ENCODE results near the gene ADH5.
"Not testable (repeated sequence)": the region's sequence is repeated elsewhere in the genome, so short reads cannot be mapped to it uniquely, and the experiment has no call there.

ADH5 gene

GRCh38 chr4:99082192-99082591 lies 6.4 kb downstream of the ADH5 start:
- DNase-seq, result no peak

- DNase-seq, result not testable (repeated sequence)
These were observed 7.7 kb downstream of the ADH5 start for GRCh38 chr4:99080869-99081268.

DNA sequence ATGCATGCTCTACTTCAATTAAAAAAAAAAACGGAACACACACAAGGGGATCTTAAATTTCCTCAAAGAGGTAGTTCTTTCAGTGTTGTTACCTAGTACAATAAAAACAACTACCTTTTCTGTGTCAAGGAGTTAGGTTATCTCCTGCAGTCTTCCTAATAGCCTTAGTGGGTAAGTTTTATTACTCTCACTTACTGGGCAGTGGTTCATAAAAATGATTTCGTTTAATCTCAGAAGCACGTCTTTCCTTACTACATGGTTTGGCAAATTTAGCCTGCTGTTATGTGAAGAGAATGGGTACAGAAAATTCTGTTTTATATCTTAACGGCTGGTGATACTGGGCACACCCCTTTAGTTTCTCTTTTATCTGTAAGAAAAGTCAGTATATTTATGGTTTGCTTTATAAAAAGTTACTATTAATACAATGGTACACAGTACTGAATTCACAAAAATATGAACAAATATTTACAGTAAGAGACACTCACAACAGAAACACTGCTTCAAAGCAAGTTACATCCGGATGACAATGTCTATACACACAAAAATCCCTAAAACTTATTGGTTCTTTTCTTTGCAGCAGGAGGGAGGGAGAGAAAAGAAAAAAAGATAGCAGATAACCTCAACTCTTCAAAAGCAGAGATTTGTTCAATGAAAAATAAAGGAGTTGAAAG lies 8.8 kb downstream of the ADH5 start:
- DNase-seq, result no peak

- no peak for DNase-seq
These were observed 9.5 kb downstream of the ADH5 start for GRCh38 chr4:99078931-99079624.

DNA sequence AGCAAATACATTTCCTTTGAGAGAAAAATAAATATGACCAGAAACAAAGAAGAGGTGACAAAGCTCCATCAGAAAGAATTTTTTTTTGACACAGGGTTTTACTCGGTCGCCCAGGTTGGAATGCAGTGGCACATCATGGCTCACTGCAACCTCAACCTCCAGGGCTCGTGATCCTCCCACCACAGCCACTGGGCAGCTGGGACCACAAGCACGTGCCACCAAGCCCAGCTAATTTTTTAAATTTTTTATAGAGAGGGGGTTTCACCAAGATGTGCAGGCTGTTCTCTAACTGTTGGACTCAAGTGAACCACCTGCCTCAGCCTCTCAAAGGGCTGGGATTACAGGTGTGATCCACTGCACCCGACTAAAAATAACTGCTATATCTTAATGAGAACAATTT lies 10.3 kb downstream of the ADH5 start:
- no peak for DNase-seq

DNA sequence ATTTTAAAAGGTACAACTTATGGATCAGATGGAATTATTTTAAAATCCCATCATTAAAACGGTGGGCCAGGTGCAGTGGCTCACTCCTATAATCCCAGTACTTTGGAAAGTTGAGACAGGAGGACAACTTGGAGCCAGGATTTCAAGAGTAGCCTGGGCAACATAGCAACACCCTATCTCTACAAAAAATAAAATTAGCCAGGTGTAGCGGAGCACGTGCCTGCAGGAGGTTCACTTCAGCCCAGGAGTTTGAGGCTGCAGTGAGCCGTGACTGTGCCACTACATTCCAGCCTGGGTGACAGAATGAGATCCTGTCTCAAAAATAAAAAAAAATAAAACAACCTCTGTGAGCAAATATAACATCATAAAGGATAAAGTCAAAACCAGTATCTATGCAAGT lies 11.4 kb downstream of the ADH5 start:
- no peak for DNase-seq

DNA sequence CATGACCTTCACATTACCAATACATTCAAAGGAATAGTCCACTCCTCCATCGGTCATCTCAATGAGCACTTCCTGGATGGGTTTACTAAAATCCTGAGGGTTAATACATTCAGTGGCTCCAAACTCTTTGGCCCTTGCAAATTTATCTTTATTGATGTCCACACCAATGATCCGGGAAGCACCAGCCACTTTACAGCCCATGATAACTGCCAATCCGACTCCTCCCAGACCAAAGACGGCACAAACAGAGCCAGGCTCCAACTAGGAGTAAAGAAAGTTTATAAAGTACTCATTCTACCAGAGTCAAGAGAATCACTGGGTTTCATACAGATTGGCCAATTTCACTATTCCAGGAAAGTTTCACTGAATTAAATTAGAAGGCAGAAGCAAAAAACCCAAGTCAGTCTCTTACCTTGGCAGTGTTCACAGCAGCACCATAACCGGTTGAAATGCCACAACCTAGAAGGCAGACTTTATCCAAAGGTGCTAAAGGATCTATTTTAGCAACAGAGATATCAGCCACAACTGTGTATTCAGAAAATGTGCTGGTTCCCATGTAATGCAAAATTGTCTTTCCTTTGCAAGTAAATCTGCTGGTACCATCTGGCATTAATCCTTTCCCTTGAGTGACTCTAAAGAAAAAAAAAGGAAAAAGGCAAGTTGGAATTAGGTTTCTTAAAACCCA lies 12.2 kb downstream of the ADH5 start:
- no peak for DNase-seq

DNA sequence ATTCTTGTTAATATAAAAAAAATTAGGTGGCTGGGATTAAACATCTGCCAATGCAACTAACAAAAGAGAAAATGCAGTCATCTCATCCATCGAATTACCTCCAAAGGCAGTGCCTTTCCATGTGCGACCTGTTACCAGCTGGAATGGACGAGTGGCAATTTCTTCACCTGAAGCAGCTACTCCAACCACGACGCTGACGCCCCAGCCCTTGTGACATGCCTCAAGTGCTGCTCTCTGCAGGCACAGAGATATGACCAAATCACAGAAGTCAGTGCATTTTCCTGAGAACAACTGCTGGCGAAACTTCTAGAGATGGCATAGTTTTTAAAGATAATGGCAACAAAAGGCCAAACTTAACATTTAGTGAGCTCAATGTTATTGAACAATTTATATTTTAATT lies 13.8 kb downstream of the ADH5 start:
- DNase-seq, result no peak

DNA sequence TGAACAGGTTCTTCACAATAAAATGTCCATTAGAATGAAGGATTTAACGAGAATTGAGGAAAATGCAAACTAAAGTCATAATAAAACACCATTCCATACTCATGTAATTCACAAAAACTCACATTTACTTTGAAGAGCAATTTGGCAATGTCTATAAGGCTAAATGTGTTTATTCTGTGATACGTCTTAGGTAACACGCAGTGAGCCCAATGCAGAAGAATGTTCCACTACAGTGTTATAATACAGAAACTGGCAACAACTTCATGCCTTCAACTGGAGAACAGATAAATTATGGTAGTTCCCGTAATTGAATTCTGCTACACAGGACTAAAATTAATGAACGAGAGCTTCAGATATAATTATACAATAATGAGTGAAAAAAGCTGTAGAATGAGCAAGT lies 17.4 kb downstream of the ADH5 start:
- no peak for DNase-seq

GRCh38 chr4:99067617-99068016 lies 21.0 kb downstream of the ADH5 start:
- no peak for DNase-seq

- not testable (repeated sequence) for DNase-seq
These were observed 23.1 kb downstream of the ADH5 start for GRCh38 chr4:99065521-99065920.

- peak; percentile 61 for DNase-seq
These were observed 26.5 kb downstream of the ADH5 start for GRCh38 chr4:99062120-99062519.

DNA sequence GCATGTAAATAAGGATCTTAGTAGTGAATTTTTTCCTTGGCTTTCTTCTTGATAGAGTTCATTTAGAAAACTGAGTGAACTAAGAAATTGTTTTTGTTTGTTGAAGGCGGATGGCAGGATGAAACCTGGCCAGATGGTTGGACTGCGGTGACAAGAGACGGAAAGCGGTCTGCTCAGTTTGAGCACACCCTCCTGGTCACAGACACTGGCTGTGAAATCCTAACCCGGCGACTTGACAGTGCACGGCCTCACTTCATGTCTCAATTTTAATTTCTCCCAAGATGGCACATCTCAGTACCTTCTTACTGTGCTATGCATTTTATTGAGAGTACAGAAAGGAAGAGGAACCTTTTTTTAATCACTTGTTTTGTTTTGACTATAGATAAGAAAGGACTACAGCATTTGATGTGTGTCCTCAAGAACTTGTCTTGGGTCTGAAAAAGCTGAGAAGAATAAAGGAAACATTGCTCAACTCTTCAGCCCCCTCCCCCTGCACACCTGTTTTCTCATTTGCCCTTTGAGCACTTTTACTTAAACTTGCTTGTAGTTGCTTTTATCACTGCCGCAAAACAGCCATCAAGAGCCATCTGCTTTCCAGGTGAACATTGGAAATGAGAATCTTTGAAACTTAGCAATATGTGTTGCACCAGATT lies 27.4 kb downstream of the ADH5 start:
- no peak for DNase-seq

- no peak for DNase-seq
These were observed 29.0 kb downstream of the ADH5 start for GRCh38 chr4:99059550-99059949.

DNA sequence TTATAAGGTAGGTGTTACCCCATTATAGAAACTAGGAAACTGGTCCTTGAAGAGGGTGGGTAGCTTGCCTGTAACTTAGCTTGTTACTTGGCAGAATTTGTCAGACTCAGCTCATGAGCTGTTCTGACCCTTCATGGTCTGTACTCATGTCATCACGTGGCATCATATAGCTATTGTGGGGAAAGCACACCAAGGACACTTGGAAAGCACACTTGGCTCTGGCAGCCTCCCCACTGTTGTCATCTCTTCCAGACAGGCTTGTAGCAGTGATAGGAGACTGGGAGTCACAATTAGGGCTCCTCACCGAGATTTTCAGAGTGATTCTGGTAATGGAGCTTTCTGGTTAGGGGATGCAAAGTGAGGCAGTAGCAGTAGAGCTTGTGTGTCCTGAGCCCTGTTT lies 30.4 kb downstream of the ADH5 start:
- no peak for DNase-seq

- no peak for DNase-seq
These were observed 34.1 kb downstream of the ADH5 start for GRCh38 chr4:99054428-99054994.

DNA sequence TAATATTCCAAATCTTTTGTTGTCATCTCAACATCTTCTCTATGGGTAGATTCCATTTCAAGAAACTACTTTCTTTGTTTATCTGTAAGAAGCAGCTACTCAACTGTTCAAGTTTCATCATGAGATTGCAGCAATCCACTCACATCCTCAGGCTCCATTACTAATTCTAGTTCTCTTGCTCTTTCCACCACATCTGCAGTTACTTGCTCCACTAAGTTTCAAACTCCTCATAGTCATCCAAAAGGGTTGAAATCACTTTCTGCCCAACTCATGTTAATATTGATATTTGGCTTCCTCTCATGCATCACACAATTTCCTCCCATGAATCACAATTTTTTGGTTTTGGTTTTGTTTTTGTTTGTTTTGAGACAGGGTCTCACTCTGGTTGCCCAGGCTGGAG lies 35.7 kb downstream of the ADH5 start:
- DNase-seq, result no peak

DNA sequence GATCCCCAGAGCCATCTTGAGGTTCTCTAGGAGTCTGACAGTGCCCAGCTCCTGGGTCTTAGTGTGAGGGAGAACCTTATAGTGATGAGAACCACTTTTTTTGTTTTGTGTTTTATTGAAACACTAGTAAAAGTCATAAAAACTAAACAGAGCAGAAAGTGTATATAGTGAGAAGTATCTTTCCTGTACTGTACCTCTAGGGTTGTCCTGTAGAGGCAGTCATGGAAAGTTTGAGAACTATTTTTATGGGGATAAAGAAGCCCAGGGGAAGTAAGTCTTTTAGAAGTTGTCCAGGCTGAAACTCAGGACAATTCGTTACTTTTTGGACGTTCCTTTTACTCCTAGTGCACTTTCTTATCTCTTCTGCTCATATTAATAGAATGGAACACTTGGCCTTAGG lies 40.9 kb downstream of the ADH5 start:
- DNase-seq, result no peak

DNA sequence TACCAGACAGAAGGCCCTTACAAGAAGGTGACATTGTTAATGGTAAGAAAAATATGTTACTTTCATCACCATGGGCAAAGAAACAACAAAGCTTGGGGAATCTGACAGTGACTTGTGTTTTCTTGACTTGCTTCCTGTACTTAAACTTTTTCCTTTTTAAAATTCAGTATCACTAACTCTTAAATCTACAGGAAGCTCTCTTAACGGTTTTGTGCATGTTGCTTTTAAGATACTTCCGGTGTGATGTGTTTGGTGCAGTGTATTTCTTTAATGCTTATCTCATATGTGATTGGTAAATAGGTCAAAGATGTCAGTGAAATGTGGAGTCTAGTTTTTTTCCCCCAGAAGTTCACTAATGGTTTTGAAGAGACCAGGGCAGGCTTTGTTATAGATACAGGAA lies 45.2 kb downstream of the ADH5 start:
- DNase-seq, result no peak

GRCh38 chr4:99038213-99038612 lies 50.4 kb downstream of the ADH5 start:
- DNase-seq, result no peak

DNA sequence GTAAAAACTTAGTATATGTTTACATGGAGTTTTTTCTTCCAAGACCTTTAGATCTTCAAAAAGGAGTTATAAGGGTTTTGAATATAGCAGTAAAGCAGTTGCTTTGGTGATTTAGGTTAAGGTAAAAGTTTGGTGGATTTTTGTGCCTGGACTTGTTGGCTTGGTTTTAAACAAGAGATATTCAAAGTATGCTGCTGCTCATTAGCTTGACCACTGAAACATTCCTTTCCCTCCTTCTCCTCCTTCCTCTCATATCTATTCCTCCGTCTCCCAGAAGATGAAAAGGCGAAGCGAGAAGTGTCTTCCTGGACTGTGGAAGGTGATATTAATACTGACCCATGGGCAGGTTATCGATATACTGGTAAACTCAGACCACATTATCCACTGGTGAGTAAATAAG lies 54.6 kb downstream of the ADH5 start:
- no peak for DNase-seq

DNA sequence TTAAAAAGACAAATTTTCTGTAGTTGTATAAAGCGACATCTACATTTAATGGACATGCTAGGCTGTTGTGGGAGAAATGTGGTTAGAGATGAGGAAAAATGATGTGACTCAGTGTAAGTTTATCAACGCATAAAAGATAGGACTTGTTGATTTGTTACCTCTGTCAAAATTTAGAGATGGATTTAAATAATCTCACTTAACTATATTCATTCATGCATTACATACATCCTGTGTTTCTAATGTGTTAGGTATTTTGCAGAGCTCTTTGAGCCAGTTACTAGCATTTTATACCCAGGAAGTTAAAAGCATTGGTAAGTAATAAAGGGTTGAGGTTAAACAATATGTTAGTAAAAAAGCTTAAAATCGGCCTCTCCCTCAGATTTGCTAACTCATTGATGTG lies 58.7 kb downstream of the ADH5 start:
- DNase-seq, result no peak

DNA sequence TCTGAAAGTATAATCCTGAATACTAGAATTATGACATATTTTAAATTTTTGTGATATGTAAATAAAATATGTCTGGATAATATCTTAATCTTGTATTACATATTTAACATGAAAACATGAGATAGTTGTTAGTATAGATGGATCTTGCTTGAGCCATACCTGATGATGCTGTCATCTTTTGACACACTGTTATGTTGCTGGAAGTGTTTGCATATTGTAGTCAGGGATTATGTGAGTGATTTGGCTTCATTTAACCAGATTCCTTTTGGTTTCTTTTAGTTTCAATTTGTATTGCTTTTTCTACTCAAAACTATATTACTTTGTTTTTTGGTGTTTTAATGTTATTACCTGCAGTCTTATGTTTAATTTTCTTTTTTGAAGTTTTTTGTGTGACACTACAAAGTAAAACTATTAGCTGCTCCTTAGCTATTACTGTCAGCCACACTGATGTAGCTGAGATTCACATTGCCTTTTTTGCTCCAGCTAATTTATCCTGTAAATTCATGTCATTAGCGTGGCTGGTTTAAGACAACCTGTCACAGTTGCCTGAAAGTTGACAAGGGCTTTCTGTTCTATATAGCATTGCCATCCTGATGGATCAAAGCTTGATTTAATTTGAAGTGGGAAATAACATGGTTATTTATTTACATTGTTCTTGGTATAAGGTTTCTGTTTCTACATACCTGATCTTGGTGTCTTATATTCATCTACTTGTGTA lies 59.4 kb downstream of the ADH5 start:
- no peak for DNase-seq

Data from DMS79 treated with DMSO at 0.1 percent for 48 hours (cell line).